B cell (primary cell): ENCODE data around the gene BTRC.

Experiments
- CTCF ChIP-seq: fragments of 200-600 bp; IDR thresholded peaks from one replicate; pipeline ENCODE4 v1.8.0; 2022; ENCODE audit warnings: antibody characterized with exemption, mild to moderate bottlenecking
- EZH2 ChIP-seq: IDR thresholded peaks from 2 replicates; pipeline ENCODE4 v1.6.1; 2012; ENCODE audit warnings: borderline replicate concordance, low read depth, mild to moderate bottlenecking, moderate library complexity, low read length; ENCODE audit not compliant: insufficient read depth, poor library complexity, severe bottlenecking

GRCh38 chr10:101305320-101306241 is 48.4 kb upstream of the BTRC start:
- TF ChIP-seq CTCF (no peak), EZH2 (no peak)
